ENCODE data around the gene HOTAIR. TPM values are rescaled to one million over a fixed set of nuclear protein-coding genes. Genes with fewer than 3 reads are reported as not detected.
A peak's percentile ranks its signal among the peaks of the same experiment; 100 is the strongest.

HOTAIR gene
- total and polyA plus RNA-seq, 8 donors: not detected

DNA sequence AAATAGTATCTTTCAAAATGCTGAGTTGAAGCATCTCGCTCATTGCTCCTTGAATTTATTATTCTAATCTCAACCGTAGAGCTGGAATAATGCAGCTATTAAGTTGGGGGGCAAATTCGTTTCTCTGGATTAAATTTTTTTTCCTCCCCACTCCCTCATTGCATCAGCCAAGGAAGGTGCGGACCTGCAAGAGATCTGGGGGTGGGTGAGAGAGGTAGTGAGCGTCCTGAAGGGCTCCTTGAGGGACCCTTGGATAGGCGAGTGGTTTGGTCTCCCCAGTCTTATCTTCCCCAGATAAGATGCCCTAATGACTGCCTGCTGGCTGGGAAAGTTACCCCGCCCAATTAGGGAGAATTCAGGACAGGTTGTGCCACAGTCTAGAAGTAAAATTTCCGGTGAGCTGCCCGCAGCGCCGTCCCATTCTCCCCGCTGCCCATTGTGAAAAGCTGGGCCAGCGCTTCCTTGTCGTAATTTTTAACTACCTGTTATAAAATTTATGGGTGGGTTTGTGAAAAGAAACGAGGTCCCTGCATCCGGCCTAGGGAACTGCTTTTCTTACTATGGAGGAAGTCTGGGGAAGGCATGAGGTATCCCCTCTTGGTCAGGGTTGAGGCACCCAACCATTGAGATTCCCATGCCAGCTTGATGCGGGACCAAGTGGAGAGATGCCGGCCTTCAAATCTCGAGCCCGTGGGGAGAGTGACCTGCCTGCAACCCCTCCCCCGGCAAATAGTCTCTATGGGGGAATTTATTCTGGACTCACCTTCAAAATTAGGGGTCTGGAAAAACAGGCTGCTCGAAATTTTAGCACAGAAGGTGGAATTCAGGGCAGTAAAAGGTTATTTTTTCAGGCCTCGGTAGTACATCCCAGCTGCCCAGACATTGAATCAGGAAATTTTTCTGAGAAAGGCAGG, 40.5 kb upstream of the HOTAIR start:
- H3K27ac ChIP-seq: no peak overlapping the region
- H3K27me3 ChIP-seq: peaks cover 40 to 100% (median 99%) of the 10 kb centered on the region in 3 donors
- no peak for DNase-seq
- no peaks in the 10 kb centered on the region for H3K36me3 ChIP-seq
- TF ChIP-seq POLR2A (IDR thresholded peaks at IDR 0.05): no peak
- no peak for TF ChIP-seq EP300 (IDR thresholded peaks at IDR 0.05)
- TF ChIP-seq, protein P1, sequence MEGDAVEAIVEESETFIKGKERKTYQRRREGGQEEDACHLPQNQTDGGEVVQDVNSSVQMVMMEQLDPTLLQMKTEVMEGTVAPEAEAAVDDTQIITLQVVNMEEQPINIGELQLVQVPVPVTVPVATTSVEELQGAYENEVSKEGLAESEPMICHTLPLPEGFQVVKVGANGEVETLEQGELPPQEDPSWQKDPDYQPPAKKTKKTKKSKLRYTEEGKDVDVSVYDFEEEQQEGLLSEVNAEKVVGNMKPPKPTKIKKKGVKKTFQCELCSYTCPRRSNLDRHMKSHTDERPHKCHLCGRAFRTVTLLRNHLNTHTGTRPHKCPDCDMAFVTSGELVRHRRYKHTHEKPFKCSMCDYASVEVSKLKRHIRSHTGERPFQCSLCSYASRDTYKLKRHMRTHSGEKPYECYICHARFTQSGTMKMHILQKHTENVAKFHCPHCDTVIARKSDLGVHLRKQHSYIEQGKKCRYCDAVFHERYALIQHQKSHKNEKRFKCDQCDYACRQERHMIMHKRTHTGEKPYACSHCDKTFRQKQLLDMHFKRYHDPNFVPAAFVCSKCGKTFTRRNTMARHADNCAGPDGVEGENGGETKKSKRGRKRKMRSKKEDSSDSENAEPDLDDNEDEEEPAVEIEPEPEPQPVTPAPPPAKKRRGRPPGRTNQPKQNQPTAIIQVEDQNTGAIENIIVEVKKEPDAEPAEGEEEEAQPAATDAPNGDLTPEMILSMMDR (IDR thresholded peaks at IDR 0.05): no peak
- 11 to 16% (median 12%) methylated on average over 23 of the region's 23 CpGs for WGBS, 5 donors
- intact Hi-C loops (cut with DNase I; ENCODE audit: low total_unique reads): no loop called here
- H3K4me3 ChIP-seq: no peak overlapping the region
- H3K4me1 ChIP-seq: peaks cover 28 to 56% (median 48%) of the 10 kb centered on the region in 4 donors
- peaks cover 0 to 5% (median 0%) of the 10 kb centered on the region in 4 donors for H3K9me3 ChIP-seq

DNA sequence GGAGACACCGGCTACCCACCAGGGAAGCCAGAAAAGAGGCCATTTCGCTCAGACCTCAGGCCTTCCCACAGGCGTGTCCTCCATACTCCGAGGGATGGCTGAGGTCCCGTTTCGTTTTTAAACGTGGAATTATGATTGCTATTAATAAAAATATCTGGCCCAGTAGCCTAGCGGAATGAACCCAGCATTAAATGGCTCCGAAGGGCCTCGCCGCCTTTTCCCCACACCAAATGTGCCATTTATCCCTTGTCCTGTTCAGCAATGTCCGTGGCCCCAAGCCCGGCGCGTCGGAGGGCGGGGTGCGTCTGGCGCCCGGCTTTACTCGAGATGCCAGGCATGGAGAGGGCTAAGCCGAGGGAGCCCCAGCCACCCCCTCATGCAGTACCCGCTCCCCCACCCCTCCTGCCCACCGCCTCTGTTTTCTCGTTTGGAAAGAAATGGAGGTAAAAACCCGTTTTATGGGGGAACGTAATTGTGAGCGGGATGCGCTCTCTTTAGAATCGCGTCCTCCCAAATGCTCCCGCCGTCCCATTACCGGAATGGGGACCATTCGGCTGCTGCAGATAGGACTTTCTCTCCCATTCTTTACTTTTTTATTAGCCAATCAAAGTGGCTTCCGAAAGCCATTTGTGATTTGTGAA, 39.7 kb upstream of the HOTAIR start:
- intact Hi-C loops (cut with DNase I; ENCODE audit: low total_unique reads): no loop called here
- no peaks in the 10 kb centered on the region for H3K36me3 ChIP-seq
- H3K27me3 ChIP-seq: peaks cover 43 to 100% (median 99%) of the 10 kb centered on the region in 3 donors
- DNase-seq: no peak
- WGBS, 5 donors: 7 to 11% (median 8%) methylated on average over 30 to 36 of the region's 36 CpGs
- H3K4me3 ChIP-seq: peak overlapping the region in 1 of 4 donors; percentile 13
- TF ChIP-seq EP300 (IDR thresholded peaks at IDR 0.05) (no peak), POLR2AphosphoS5 (IDR thresholded peaks at IDR 0.05) (no peak), POLR2A (IDR thresholded peaks at IDR 0.05) (no peak)
- TF ChIP-seq, protein P1 (IDR thresholded peaks at IDR 0.05): no peak
- no peak overlapping the region for H3K27ac ChIP-seq
- peaks cover 28 to 54% (median 47%) of the 10 kb centered on the region in 4 donors for H3K4me1 ChIP-seq
- H3K9me3 ChIP-seq: peaks cover 0 to 5% (median 0%) of the 10 kb centered on the region in 4 donors

DNA sequence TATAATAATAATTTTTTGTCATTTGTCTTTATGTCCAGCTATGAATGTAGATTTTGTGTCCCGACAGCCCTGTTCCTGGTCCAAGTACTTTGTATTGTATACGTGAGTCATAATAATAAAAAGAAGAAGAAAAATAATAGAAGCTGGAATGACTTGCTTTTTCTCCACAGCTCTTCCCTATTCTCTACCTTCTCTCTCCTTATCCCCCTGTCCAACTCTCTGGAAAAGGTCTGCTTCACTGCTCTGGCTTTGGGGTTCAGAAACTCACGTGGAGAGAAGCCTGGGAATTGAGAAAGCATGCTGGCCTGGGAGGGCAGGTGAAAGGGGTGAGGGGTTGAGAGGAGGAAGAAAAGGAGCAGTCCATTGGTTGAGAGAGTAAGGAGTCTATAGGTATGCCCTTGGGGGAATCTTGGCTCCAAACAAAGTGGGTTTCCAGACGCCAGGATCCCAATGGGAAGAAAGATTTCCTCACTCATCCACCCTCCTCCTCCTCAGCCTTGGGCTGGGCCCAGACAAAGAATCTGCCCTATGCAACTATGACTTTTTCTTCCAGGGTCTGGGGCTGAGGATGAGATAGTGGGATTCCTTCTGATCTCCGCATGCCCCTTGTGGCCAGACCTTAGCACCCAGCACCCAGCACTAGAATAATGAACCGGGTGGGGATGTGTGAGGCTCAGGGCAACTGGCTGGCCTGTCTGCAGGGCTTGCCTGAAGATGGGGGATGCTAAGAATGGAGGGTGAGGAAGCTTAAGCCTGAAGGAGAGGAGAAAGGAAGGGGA, 38.1 kb upstream of the HOTAIR start:
- Histone ChIP-seq H3K4me3 (no peak overlapping the region), H3K27me3 (peaks cover 45 to 100% (median 98%) of the 10 kb centered on the region in 3 donors), H3K27ac (no peak overlapping the region), H3K4me1 (peaks cover 19 to 43% (median 37%) of the 10 kb centered on the region in 4 donors), H3K9me3 (peaks cover 0 to 5% (median 0%) of the 10 kb centered on the region in 4 donors), H3K36me3 (no peaks in the 10 kb centered on the region)
- WGBS, 5 donors: 17 to 26% (median 20%) methylated on average over 6 of the region's 6 CpGs
- TF ChIP-seq POLR2A (IDR thresholded peaks at IDR 0.05): no peak
- TF ChIP-seq EP300 (IDR thresholded peaks at IDR 0.05): no peak
- TF ChIP-seq POLR2AphosphoS5 (IDR thresholded peaks at IDR 0.05): no peak
- TF ChIP-seq, protein P1 (IDR thresholded peaks at IDR 0.05): no peak
- no peak for DNase-seq
- intact Hi-C loops (cut with DNase I; ENCODE audit: low total_unique reads): no loop called here

Measured in stomach (tissue), 9 donors.